BJ (cell line): ENCODE results near the gene PTTG1IP. TPM values are rescaled to one million over a fixed set of nuclear protein-coding genes. Genes with fewer than 3 reads are reported as not detected.
A peak's percentile ranks its signal among the peaks of the same experiment; 100 is the strongest.

Source experiments
- CTCF ChIA-PET: fragments of 350-600 bp; formaldehyde crosslinking; extraction: SDS; loops from one replicate; lab custom pipeline; 2021; ENCODE audit warnings: antibody characterized with exemption, inconsistent platforms; lab: Yijun Ruan, JAX
- POLR2A ChIA-PET: fragments of 300-600 bp; sonication (Branson Sonifier 250); formaldehyde crosslinking; extraction: SDS; loops from one replicate; lab custom pipeline; 2021; ENCODE audit warnings: antibody characterized with exemption; lab: Charles Lee
- DNase-seq: peaks from one replicate; pipeline ENCODE4 v3.0.0-alpha.2; 2011; ENCODE audit warnings: low read depth
- H3K27me3 ChIP-seq: 2 replicates; pipeline ENCODE4 v1.6.0; 2011; ENCODE audit warnings: low read length; ENCODE audit not compliant: control insufficient read depth, insufficient read depth
- H3K36me3 ChIP-seq: 2 replicates; pipeline ENCODE4 v1.5.1; 2011; ENCODE audit warnings: low read length; ENCODE audit not compliant: control insufficient read depth, insufficient read depth
- H3K4me3 ChIP-seq: 2 replicates; pipeline ENCODE4 v1.5.1; 2011; ENCODE audit warnings: low read depth, mild to moderate bottlenecking, control low read depth, low read length
- CTCF ChIP-seq: IDR thresholded peaks from 2 replicates; pipeline ENCODE4 v1.5.1; 2011; ENCODE audit warnings: low read depth, mild to moderate bottlenecking, control low read depth, inconsistent platforms, low read length, moderate library complexity; ENCODE audit not compliant: insufficient read depth
- polyA plus RNA-seq: library from polyadenylated mRNA; depleted of rRNA; stranded (reverse); fragments of >200 nt; gene quantifications from 2 replicates; pipeline ENCODE4 v1.2.3, GENCODE V29; 2011

PTTG1IP gene
- polyA plus RNA-seq, 1 experiment, result 249 TPM

- Histone ChIP-seq H3K4me3 (peak overlapping the region; percentile 46), H3K27me3 (no peaks in the 10 kb centered on the region), H3K36me3 (no peaks in the 10 kb centered on the region)
- ChIA-PET POLR2A (interaction anchor here (1.0 kb wide), 1 partner anchor 73 kb away, joined by 4 read pairs; the partner anchor contains the start of gene UBE2G2), CTCF (interaction anchor here (1.0 to 3.1 kb wide), 5 partner anchors 8 to 81 kb away, joined by 3 to 15 read pairs (median 6); partner anchors contain the start of gene UBE2G2)
- DNase-seq, result no peak
- TF ChIP-seq CTCF, result no peak
Measured at GRCh38 chr21:44874240-44874496, 678 bp upstream of the PTTG1IP start.

- DNase-seq, result no peak
- Histone ChIP-seq H3K27me3 (no peaks in the 10 kb centered on the region), H3K4me3 (peak overlapping the region; percentile 78), H3K36me3 (no peaks in the 10 kb centered on the region)
- ChIA-PET POLR2A (interaction anchor here (0.5 to 1.0 kb wide), 2 partner anchors 27 to 71 kb away, joined by 3 to 4 read pairs; partner anchors contain the start of gene UBE2G2), CTCF (interaction anchor here (1.0 to 1.9 kb wide), 5 partner anchors 9 to 79 kb away, joined by 3 to 6 read pairs (median 5); partner anchors contain the start of gene UBE2G2)
- TF ChIP-seq CTCF, result no peak
Measured at GRCh38 chr21:44872649-44873355, 688 bp downstream of the PTTG1IP start.

- TF ChIP-seq CTCF, result no peak
- CTCF ChIA-PET, result interaction anchor here (1.1 to 1.9 kb wide), 3 partner anchors 19 to 79 kb away, joined by 3 to 6 read pairs (median 3); partner anchors contain the start of gene UBE2G2
- DNase-seq, result no peak
- Histone ChIP-seq H3K27me3 (no peaks in the 10 kb centered on the region), H3K36me3 (no peaks in the 10 kb centered on the region), H3K4me3 (peak overlapping the region; percentile 78)
- POLR2A ChIA-PET, result no interaction called here
Measured at GRCh38 chr21:44872323-44872648, 1.2 kb downstream of the PTTG1IP start.

- DNase-seq, result peak; percentile 44
- Histone ChIP-seq H3K36me3 (peaks cover 2% of the 10 kb centered on the region; the same call in 1 of the 2 replicates), H3K4me3 (peak overlapping the region; percentile 78), H3K27me3 (no peaks in the 10 kb centered on the region)
- no peak for TF ChIP-seq CTCF
- POLR2A ChIA-PET, result no interaction called here
- CTCF ChIA-PET, result interaction anchor here (1.1 to 1.9 kb wide), 3 partner anchors 20 to 78 kb away, joined by 3 to 6 read pairs (median 3); partner anchors contain the start of gene UBE2G2
Measured at GRCh38 chr21:44871576-44872269, 1.8 kb downstream of the PTTG1IP start.
